GM12878 (cell line): ENCODE data around the gene ITGB5. TPM values are rescaled to one million over a fixed set of nuclear protein-coding genes. Genes with fewer than 3 reads are reported as not detected.
A peak's percentile ranks its signal among the peaks of the same experiment; 100 is the strongest.

ENCODE experiments used
- BRCA1 ChIP-seq: IDR thresholded peaks from 2 replicates; pipeline ENCODE4 v1.6.1; 2011; ENCODE audit warnings: low read depth, low read length, improper control_type of control experiment
- CEBPZ ChIP-seq: fragments of 150-350 bp; IDR thresholded peaks from 2 replicates; pipeline ENCODE4 v1.6.1; 2016; ENCODE audit warnings: low read depth, low read length
- HDAC6 ChIP-seq: fragments of 200-600 bp; sonication (generic); IDR thresholded peaks from one replicate; pipeline ENCODE4 v1.8.0; 2017; ENCODE audit warnings: antibody characterized with exemption; ENCODE audit not compliant: unreplicated experiment
- HSF1 ChIP-seq: fragments of 150-350 bp; IDR thresholded peaks from 2 replicates; pipeline ENCODE4 v1.6.1; 2014; ENCODE audit warnings: mild to moderate bottlenecking, low read depth, low read length
- IKZF2 ChIP-seq, 2 experiments: fragments of 450-650 bp; IDR thresholded peaks; 2 replicates each; pipeline ENCODE4 v1.6.1; 2017; ENCODE audit warnings: mild to moderate bottlenecking in 2 of 2, moderate library complexity in 2 of 2
- IRF4 ChIP-seq: IDR thresholded peaks from 2 replicates; pipeline ENCODE4 v1.6.1; 2011; ENCODE audit warnings: low read depth, low read length
- MTA3 ChIP-seq: IDR thresholded peaks from 2 replicates; pipeline ENCODE4 v1.6.1; 2012; ENCODE audit warnings: low read length, inconsistent platforms, borderline replicate concordance
- NFIC ChIP-seq: IDR thresholded peaks from 2 replicates; pipeline ENCODE4 v1.6.1; 2012; ENCODE audit warnings: low read depth, mild to moderate bottlenecking, inconsistent platforms, low read length, moderate library complexity
- NR2C2 ChIP-seq: IDR thresholded peaks from 2 replicates; pipeline ENCODE4 v1.6.1; 2011; ENCODE audit warnings: borderline replicate concordance, low read depth; ENCODE audit not compliant: control insufficient read depth, insufficient read length
- PBX3 ChIP-seq: IDR thresholded peaks from 2 replicates; pipeline ENCODE4 v1.6.1; 2011; ENCODE audit warnings: mild to moderate bottlenecking, low read depth, low read length, moderate library complexity; ENCODE audit not compliant: insufficient replicate concordance
- POU2F2 ChIP-seq: IDR thresholded peaks from 3 replicates; pipeline ENCODE4 v1.6.1; 2011; ENCODE audit warnings: low read depth, mild to moderate bottlenecking, low read length, borderline replicate concordance
- RAD21 ChIP-seq: IDR thresholded peaks from 2 replicates; pipeline ENCODE4 v1.6.1; 2011; ENCODE audit warnings: mild to moderate bottlenecking, low read depth, low read length, moderate library complexity; ENCODE audit not compliant: insufficient read depth
- RAD51 ChIP-seq: fragments of 450-650 bp; IDR thresholded peaks from 2 replicates; pipeline ENCODE4 v1.6.1; 2016; ENCODE audit warnings: moderate library complexity, mild to moderate bottlenecking, inconsistent platforms
- RFX5 ChIP-seq: IDR thresholded peaks from 2 replicates; pipeline ENCODE4 v1.6.1; 2011; ENCODE audit warnings: low read depth, low read length, improper control_type of control experiment
- SPI1 ChIP-seq: IDR thresholded peaks from 2 replicates; pipeline ENCODE4 v1.6.1; 2011; ENCODE audit warnings: low read depth, mild to moderate bottlenecking, low read length, moderate library complexity, borderline replicate concordance; ENCODE audit not compliant: insufficient read depth
- SREBF2 ChIP-seq: IDR thresholded peaks from 2 replicates; pipeline ENCODE4 v1.6.1; 2012; ENCODE audit warnings: mild to moderate bottlenecking, low read length
- TAF1 ChIP-seq: IDR thresholded peaks from 2 replicates; pipeline ENCODE4 v1.6.1; 2011; ENCODE audit warnings: mild to moderate bottlenecking, low read depth, low read length, borderline replicate concordance
- TCF12 ChIP-seq: IDR thresholded peaks from 2 replicates; pipeline ENCODE4 v1.6.1; 2011; ENCODE audit warnings: low read depth, mild to moderate bottlenecking, low read length
- TCF3 ChIP-seq: IDR thresholded peaks from 2 replicates; pipeline ENCODE4 v1.6.1; 2012; ENCODE audit warnings: low read depth, mild to moderate bottlenecking, low read length, borderline replicate concordance; ENCODE audit not compliant: insufficient read depth
- ZBED1 ChIP-seq: IDR thresholded peaks from 2 replicates; pipeline ENCODE4 v1.6.1; 2016; ENCODE audit warnings: borderline replicate concordance
- ZNF207 ChIP-seq: fragments of 450-650 bp; IDR thresholded peaks from 2 replicates; pipeline ENCODE4 v1.6.1; 2014; ENCODE audit warnings: antibody characterized with exemption, mild to moderate bottlenecking, borderline replicate concordance
- polyA plus RNA-seq, 11 experiments: library from polyadenylated mRNA; depleted of rRNA in 4 of 11; unstranded in 6 of 11; stranded (reverse) in 5 of 11; fragments of >200 nt; fragmentation: Nextera tagmentation in 4 of 11; fragmentation: Illumina TruSeq in 1 of 11; extraction: Ambion mirVana in 4 of 11; extraction: Trizol in 1 of 11; gene quantifications; 1 replicate in 1 of 11; 2 replicates in 10 of 11; pipeline versions ENCODE4 v1.2.1 to v1.2.3, GENCODE V29; 2011 to 2016; ENCODE audit warnings: inconsistent platforms in 2 of 11, missing spikeins in 2 of 11, low read depth in 1 of 11
- total RNA-seq, 4 experiments: library from RNA; depleted of rRNA in 3 of 4; stranded (reverse); fragments of >200 nt in 3 of 4; fragmentation: Illumina TruSeq in 1 of 4; extraction: Trizol in 1 of 4; gene quantifications; 2 replicates each; pipeline versions ENCODE4 v1.2.1 to v1.2.3, GENCODE V29; 2013 to 2021
- TF ChIP-seq, protein P1 (sequence below), 3 experiments: IDR thresholded peaks in 2 of 3; conservative IDR thresholded peaks in 1 of 3; 2 replicates each; pipeline ENCODE4 v1.5.1; 2011; ENCODE audit warnings: low read depth in 3 of 3, low read length in 3 of 3, mild to moderate bottlenecking in 3 of 3, control low read depth in 2 of 3, moderate library complexity in 2 of 3, inconsistent platforms in 1 of 3, mixed read lengths in 1 of 3; ENCODE audit not compliant: control insufficient read depth in 2 of 3, insufficient read depth in 1 of 3; ENCODE audit errors: extremely low read depth in 1 of 3

The ITGB5 gene
- total and polyA plus RNA-seq, 10 of the 15 experiments (the other 5 are each of a cell fraction or from before 2014, with no cell fraction given) = 0.05 to 10.0 (median 0.83) TPM; not detected in 2

GRCh38 chr3:124834723-124835718, 52.1 kb downstream of the ITGB5 start (continued):
- TF ChIP-seq TCF3 = peak; percentile 97
- peak; percentile 98 for TF ChIP-seq RAD51
- TF ChIP-seq SPI1 = no peak
- TF ChIP-seq RFX5 = no peak
- no peak for TF ChIP-seq TAF1
- TF ChIP-seq NFIC = peak; percentile 53
- no peak for TF ChIP-seq ZBED1
- peak; percentile 22; the same call in 1 of the 2 replicates for TF ChIP-seq RAD21
- peak; percentile 89 to 90 for TF ChIP-seq IKZF2 (IDR thresholded peaks at IDR 0.05)
- no peak for TF ChIP-seq CEBPZ
- TF ChIP-seq MTA3 = no peak
- no peak for TF ChIP-seq HSF1
- TF ChIP-seq, protein P1, sequence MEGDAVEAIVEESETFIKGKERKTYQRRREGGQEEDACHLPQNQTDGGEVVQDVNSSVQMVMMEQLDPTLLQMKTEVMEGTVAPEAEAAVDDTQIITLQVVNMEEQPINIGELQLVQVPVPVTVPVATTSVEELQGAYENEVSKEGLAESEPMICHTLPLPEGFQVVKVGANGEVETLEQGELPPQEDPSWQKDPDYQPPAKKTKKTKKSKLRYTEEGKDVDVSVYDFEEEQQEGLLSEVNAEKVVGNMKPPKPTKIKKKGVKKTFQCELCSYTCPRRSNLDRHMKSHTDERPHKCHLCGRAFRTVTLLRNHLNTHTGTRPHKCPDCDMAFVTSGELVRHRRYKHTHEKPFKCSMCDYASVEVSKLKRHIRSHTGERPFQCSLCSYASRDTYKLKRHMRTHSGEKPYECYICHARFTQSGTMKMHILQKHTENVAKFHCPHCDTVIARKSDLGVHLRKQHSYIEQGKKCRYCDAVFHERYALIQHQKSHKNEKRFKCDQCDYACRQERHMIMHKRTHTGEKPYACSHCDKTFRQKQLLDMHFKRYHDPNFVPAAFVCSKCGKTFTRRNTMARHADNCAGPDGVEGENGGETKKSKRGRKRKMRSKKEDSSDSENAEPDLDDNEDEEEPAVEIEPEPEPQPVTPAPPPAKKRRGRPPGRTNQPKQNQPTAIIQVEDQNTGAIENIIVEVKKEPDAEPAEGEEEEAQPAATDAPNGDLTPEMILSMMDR (IDR thresholded peaks at IDR 0.05 in 2 of 3, conservative IDR thresholded peaks at IDR 0.05 in 1 of 3; ENCODE audit: control insufficient read depth in 2 of 3, extremely low read depth in 1 of 3, insufficient read depth in 1 of 3, low read depth in 3 of 3, low read length in 3 of 3) = peak in 1 of 3 experiments; percentile 52; a peak in 2 of 6 replicates
- no peak for TF ChIP-seq PBX3
- TF ChIP-seq BRCA1 = no peak
- no peak for TF ChIP-seq SREBF2
- TF ChIP-seq IRF4 = peak; percentile 85
- no peak for TF ChIP-seq NR2C2
- no peak for TF ChIP-seq HDAC6
- TF ChIP-seq ZNF207 = no peak
- peak; percentile 98 for TF ChIP-seq TCF12
- TF ChIP-seq POU2F2 = no peak
